Measurements from ENCODE around the gene FZD4. TPM values are rescaled to one million over a fixed set of nuclear protein-coding genes. Genes with fewer than 3 reads are reported as not detected.

FZD4 gene
- total RNA-seq, 1 experiment from 2014 or later: 4.5 TPM

DNA sequence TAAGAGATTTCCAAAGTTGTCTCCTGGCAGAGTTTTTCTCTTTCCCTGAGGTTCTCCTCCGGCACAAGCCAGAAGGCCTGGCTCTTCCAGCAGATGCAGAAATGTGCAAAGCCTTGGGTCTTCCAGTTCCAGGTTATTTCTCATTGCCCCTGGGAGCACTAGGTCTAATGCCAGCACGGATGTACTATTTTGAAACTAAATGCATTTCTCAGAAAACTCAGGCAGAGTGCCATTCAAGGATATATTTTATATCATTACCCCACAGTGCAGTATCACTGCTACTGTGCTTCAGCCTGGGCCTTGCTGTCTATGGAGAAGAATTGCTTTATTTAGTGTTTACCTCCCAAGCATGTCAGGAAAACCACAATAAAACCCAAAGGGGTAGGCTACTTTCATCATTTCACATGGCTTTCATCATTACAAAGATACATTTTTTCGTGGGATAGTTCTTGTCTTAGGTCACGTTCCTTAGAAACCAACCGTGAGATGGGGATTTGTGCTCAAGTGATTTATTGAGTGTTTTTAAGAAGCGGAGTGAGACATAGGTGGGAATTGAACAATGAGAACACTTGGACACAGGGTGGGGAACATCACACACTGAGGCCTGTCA lies 22.4 kb upstream of the FZD4 start:
- H3K23me2 ChIP-seq (ENCODE audit: insufficient read length, low read depth, low read length, poor library complexity, severe bottlenecking): no peaks in the 10 kb centered on the region
- no peak overlapping the region for H3K56ac ChIP-seq (ENCODE audit: insufficient read length, low read depth, low read length)

More for the DNA sequence above, 22.4 kb upstream of the FZD4 start:
- no CpG with 5 or more reads among the region's 6 CpGs for WGBS (ENCODE audit: extremely low coverage, insufficient read length, low lambda C conversion rate)
- Histone ChIP-seq H4K5ac (ENCODE audit: insufficient read length, low read depth, low read length) (no peak overlapping the region), H3K9ac (ENCODE audit: extremely low read depth, insufficient read length, low read length) (no peak overlapping the region), H3K9me3 (ENCODE audit: control insufficient read depth, low read depth, low read length) (no peaks in the 10 kb centered on the region), H3T11ph (ENCODE audit: low read length) (no peak overlapping the region), H2BK120ac (ENCODE audit: low read depth, low read length, poor library complexity, severe bottlenecking) (no peak overlapping the region), H3K27ac (ENCODE audit: insufficient read length, low read depth, low read length) (no peak overlapping the region), H2AFZ (ENCODE audit: low read length) (no peak overlapping the region), H3K4me1 (ENCODE audit: insufficient read depth, low read length) (no peaks in the 10 kb centered on the region), H4K20me1 (ENCODE audit: control insufficient read depth, insufficient read depth, insufficient read length) (no peaks in the 10 kb centered on the region), H2BK5ac (ENCODE audit: insufficient read length, low read length) (no peak overlapping the region), H3K79me2 (ENCODE audit: insufficient read depth, low read length) (no peaks in the 10 kb centered on the region), H4K8ac (replicated peaks; ENCODE audit: insufficient read length, low read depth, low read length) (no peak overlapping the region), H3K14ac (ENCODE audit: insufficient read depth, low read length) (no peak overlapping the region), H4K91ac (ENCODE audit: insufficient read length, low read depth, low read length) (no peak overlapping the region), H3K79me1 (ENCODE audit: insufficient read depth, low read depth, low read length, poor library complexity, severe bottlenecking) (no peaks in the 10 kb centered on the region), H2AK5ac (ENCODE audit: insufficient read length, low read length) (no peak overlapping the region), H3K18ac (ENCODE audit: insufficient read length, low read depth, low read length) (no peak overlapping the region), H3K4me2 (ENCODE audit: insufficient read depth, insufficient read length, low read length) (no peak overlapping the region), H2BK12ac (ENCODE audit: insufficient read length, low read depth, low read length) (no peak overlapping the region), H3K4ac (ENCODE audit: low read depth, low read length) (no peak overlapping the region), H3K27me3 (ENCODE audit: insufficient read depth, low read length) (no peaks in the 10 kb centered on the region), H2BK20ac (ENCODE audit: low read depth, low read length, poor library complexity, severe bottlenecking) (no peak overlapping the region), H2BK15ac (ENCODE audit: low read depth, low read length) (no peak overlapping the region), H3K23ac (ENCODE audit: insufficient read length, low read depth, low read length) (no peak overlapping the region)
- H3K4me1 Mint-ChIP-seq: no peaks in the 10 kb centered on the region
- H3K27ac Mint-ChIP-seq: no peak overlapping the region
- H3K9me3 Mint-ChIP-seq: peaks cover 1 to 3% of the 10 kb centered on the region in 2 experiments; a peak in 2 of 5 replicates
- H3K4me3 Mint-ChIP-seq: no peak overlapping the region
- no peaks in the 10 kb centered on the region for H3K36me3 Mint-ChIP-seq (ENCODE audit: insufficient read depth in 1 of 3, low read depth in 3 of 3)
- H3K27me3 Mint-ChIP-seq (ENCODE audit: low read depth): no peaks in the 10 kb centered on the region
- TF ChIP-seq, protein P1, sequence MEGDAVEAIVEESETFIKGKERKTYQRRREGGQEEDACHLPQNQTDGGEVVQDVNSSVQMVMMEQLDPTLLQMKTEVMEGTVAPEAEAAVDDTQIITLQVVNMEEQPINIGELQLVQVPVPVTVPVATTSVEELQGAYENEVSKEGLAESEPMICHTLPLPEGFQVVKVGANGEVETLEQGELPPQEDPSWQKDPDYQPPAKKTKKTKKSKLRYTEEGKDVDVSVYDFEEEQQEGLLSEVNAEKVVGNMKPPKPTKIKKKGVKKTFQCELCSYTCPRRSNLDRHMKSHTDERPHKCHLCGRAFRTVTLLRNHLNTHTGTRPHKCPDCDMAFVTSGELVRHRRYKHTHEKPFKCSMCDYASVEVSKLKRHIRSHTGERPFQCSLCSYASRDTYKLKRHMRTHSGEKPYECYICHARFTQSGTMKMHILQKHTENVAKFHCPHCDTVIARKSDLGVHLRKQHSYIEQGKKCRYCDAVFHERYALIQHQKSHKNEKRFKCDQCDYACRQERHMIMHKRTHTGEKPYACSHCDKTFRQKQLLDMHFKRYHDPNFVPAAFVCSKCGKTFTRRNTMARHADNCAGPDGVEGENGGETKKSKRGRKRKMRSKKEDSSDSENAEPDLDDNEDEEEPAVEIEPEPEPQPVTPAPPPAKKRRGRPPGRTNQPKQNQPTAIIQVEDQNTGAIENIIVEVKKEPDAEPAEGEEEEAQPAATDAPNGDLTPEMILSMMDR (conservative IDR thresholded peaks at IDR 0.05): no peak
- no peak for DNase-seq
